GM20431 (cell line): ENCODE measurements around the gene ANKEF1.

Experiments used
- in situ Hi-C: fragments of 300-500 bp; cut with MseI, MboI; formaldehyde crosslinking; loops from one replicate; pipeline ENCODE4 v1.15.0; 2020; ENCODE audit warnings: low sequenced_read_pairs; ENCODE audit not compliant: unreplicated experiment

The ANKEF1 gene

GRCh38 chr20:10034717-10035571 lies at the start of gene ANKEF1:
Gene ANKEF1 (plus strand): TSS chr20:10034987. CDS start chr20:10038302, 3,315 bp downstream.
- in situ Hi-C loops, result no loop called here

DNA sequence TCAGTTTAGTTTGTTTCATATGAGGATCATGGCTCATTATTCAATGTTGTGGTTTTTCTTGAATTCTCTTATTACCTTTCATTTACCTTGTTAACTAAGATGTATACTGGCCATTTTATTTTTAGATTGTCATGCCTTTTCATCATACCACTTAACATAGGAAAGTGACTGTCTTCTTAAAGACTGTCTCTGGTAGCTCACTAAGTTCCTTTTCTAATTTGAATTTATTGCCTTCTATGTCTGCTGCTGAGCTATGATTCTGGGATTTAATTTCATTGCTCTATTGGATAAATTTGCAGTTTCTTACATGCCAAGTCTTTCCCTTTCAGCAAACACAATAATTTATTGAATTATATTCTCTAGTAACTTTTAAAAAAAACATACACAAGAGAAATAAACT lies 49.5 kb upstream of the ANKEF1 start:
- in situ Hi-C loops, result no loop called here

DNA sequence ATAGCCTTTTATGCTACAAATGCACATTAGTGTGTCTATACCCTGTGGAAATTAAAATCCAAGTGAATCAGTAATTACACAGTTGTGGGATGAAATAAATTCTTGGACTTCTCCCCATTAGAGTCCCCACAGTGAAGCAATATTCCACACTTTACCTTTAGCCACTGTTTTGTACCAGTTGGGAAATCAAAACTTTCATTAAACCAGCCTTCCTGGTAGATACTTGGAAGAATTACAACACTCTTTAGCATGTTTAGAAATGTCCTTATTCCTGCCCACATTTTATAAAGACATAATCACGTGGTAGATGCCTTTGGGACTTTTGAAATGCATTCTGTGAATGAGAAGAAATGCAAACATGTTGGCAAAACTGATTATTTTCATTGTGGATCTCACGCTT lies 49.0 kb upstream of the ANKEF1 start:
- in situ Hi-C loops, result no loop called here

DNA sequence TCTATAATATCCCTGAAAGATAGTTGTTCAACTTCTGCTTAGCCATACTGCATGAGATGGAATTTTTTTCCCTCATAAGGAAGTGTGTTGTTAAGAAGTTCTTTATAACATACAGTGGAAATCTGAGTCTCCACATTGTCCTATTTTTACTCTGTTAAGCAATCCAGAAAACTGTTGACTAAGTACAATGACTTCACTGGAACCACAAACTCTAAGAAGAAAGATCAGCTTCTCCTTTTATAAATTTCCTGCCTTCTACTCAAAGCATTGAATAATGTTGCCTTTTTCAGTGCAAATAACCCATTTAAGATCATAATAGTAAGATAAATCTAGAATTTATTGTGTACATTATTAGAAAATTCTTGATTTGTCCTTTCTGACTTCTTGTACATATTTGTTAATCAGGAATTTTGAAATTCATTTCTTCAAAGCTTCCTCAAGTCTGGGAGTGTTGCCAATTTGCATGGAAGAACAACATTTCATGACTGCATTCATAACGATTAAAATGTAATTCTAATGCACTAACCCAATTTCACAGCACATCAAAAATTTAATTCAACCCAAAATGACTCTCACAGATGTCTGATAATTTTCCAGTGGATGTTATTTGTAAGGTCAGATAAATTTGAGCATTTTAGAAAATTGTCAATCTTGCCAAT lies 45.6 kb upstream of the ANKEF1 start:
- in situ Hi-C loops, result no loop called here

DNA sequence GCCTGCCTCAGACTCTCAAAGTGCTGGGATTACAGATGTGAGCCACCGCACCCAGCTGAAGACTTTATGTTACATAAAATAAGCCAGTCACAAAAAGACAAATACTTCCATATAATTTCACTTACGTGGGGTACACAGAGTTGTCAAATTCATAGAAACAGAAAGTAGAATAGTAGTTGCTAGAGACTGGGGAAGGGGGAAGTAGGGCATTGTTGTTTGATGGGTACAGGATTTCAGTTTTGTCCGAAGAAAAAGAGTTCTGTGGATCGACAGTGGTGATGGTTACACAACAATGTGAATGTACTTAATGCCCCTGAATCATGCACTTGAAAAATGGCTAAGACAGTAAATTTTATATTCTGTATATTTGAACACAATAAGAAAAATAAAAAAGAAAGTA lies 41.6 kb upstream of the ANKEF1 start:
- in situ Hi-C loops, result no loop called here

- in situ Hi-C loops, result no loop called here
Measured at GRCh38 chr20:9994676-9995075, 40.1 kb upstream of the ANKEF1 start.

- in situ Hi-C loops, result no loop called here
Measured at GRCh38 chr20:9995510-9996272, 39.1 kb upstream of the ANKEF1 start.

GRCh38 chr20:9996944-9997343 lies 37.8 kb upstream of the ANKEF1 start:
- in situ Hi-C loops, result no loop called here

GRCh38 chr20:9999645-10000044 lies 35.1 kb upstream of the ANKEF1 start:
- in situ Hi-C loops, result no loop called here

- in situ Hi-C loops, result no loop called here
Measured at GRCh38 chr20:10002866-10003265, 31.9 kb upstream of the ANKEF1 start.

DNA sequence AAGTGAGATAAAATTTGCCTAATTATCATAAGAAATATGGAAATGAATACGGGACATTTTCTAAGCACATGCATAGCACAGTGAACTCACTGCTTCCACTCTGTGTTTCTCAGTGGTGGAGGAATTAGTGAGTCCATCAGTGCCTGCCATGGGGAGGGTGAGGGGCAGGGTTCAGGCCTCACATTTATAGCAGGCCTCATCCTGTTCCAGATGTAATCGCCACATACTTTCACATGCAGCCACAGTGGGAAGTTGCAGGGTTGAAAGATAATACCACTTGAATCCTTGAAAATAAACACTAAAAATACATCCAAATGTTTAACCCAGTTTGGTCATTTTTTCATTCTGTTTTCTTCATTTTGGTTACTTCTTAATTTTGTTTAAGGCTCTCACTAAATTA lies 29.9 kb upstream of the ANKEF1 start:
- in situ Hi-C loops, result no loop called here

DNA sequence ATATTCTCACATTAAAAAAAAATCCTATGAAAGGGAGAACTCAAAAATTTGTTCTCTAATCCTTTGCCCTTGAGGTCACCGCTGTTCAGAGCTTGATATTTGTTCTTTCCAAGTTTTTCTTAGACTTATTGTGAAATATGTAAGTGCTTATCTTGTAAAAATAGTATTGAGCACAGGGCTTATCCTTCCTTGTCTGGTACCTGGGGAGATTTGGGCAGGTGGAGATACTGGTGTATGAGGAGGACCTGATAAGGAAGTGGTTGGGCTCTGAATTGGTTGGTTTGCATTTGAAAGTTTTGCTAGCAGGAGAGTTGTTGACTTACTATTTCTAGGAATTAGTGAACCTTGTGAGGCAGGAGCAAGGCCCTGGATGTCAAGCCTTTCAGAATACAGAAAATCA lies 28.9 kb upstream of the ANKEF1 start:
- in situ Hi-C loops, result no loop called here

DNA sequence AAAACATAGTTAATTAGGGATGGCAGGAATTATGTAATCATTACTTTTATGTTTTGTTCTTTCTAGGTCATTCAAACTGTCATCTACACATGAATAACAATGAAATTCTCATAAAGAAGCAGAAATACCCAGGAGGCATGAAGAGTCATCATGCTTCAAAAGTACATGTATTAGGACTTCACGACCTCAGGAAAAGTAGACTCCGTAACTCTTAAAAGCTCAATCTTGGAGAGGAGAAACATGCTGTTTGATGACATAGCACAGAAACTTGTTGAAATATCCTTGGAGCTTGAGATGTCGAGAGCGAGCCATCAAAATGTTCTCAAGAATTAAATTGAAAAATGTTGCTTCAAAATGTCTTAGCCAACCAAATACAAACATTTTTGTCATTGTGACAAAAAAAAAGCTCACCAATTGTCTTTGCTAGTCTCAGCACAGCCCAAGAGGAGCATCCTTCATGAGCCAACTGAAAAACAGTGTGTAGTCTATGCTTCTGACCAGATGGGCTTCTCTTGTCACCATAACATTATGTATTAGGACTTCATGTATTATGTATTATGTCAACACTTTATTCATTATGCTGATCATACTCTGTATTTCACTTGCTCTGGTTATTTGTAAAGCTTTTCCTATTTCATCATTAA lies 28.2 kb upstream of the ANKEF1 start:
- in situ Hi-C loops, result no loop called here

GRCh38 chr20:10007158-10007557 lies 27.6 kb upstream of the ANKEF1 start:
- in situ Hi-C loops, result no loop called here

GRCh38 chr20:10007747-10008146 lies 27.0 kb upstream of the ANKEF1 start:
- in situ Hi-C loops, result no loop called here

DNA sequence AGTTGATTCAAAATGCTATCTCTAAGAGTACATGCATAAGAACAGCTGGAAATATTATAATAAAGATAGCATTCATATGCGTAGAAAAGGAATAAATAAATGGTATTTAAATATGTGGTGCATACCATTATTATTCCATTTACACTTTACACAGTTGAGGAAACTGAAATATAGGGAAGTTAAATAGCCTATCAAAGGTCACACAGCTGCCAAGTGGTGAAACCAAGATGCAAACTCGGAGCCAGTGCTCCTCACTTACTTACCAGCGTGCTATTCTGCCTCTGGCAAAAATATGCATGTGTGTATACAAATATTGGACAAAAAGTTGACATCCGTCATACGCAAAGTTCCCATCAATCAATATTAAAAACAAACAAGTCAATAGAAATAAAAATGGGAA lies 22.3 kb upstream of the ANKEF1 start:
- in situ Hi-C loops, result no loop called here

- in situ Hi-C loops, result no loop called here
Measured at GRCh38 chr20:10014431-10014830, 20.4 kb upstream of the ANKEF1 start.

GRCh38 chr20:10020937-10021336 lies 13.8 kb upstream of the ANKEF1 start:
- in situ Hi-C loops, result no loop called here

- in situ Hi-C loops, result no loop called here
Measured at GRCh38 chr20:10022625-10023024, 12.2 kb upstream of the ANKEF1 start.

- in situ Hi-C loops, result no loop called here
Measured at GRCh38 chr20:10023911-10024310, 10.9 kb upstream of the ANKEF1 start.
